ENCODE results near the gene KIAA0930. TPM values are rescaled to one million over a fixed set of nuclear protein-coding genes. Genes with fewer than 3 reads are reported as not detected.
A peak's percentile ranks its signal among the peaks of the same experiment; 100 is the strongest.

KIAA0930 gene
- total and polyA plus RNA-seq, 2 of the 4 experiments (the other 2 are of a cell fraction): 25.3 to 34.1 TPM

DNA sequence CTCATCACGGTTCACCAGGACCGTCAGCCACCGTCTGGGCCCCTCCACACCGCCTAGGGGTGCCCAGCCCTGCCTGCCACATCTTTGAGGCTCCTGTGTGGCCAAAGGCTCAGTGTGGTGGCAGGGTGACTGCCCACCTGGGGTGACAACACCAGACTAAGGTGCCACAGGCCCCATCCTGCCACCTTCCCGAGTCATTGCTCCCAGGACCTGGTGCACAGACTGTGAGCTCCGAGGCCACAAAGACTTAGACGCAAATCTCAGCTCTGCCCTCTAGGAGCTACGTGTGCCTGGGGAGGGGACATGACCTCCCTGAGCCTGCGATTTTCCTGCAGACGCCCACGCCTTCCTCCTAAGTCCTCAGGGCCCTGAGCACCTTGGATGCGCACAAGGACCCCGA is 36.5 kb downstream of the KIAA0930 start:
- no peak overlapping the region for H3K4me2 ChIP-seq (ENCODE audit: low read depth, low read length)
- no peak overlapping the region for H3K56ac ChIP-seq (ENCODE audit: extremely low read depth, insufficient read depth, low read length)
- no peak overlapping the region for H3K14ac ChIP-seq (replicated peaks; ENCODE audit: low read depth, low read length)
- H4K5ac ChIP-seq (ENCODE audit: low read depth, low read length): no peak overlapping the region
- in situ Hi-C loops (cut with MboI; ENCODE audit: low sequenced_read_pairs): no loop called here
- H3K23ac ChIP-seq (ENCODE audit: low read depth, low read length): no peak overlapping the region
- ChIA-PET CTCF (no interaction called here), POLR2A (ENCODE audit: unreplicated experiment) (no interaction called here)
- H2BK20ac ChIP-seq (ENCODE audit: low read depth, low read length): no peak overlapping the region
- H3K4me1 ChIP-seq (ENCODE audit: control insufficient read depth, insufficient read depth, low read length): peaks cover 30% of the 10 kb centered on the region
- H4K91ac ChIP-seq (ENCODE audit: insufficient read depth, low read depth, low read length): no peak overlapping the region; the same call in 1 of the 2 replicates
- no peak overlapping the region; the same call in 1 of the 2 replicates for H3K4ac ChIP-seq (ENCODE audit: low read depth, low read length)
- no peaks in the 10 kb centered on the region for H3K9me3 ChIP-seq (ENCODE audit: control insufficient read depth, insufficient read depth, low read length)
- peaks cover 26% of the 10 kb centered on the region for H3K9me1 ChIP-seq (ENCODE audit: insufficient read depth, low read length)
- no peak overlapping the region for H2AK9ac ChIP-seq (replicated peaks; ENCODE audit: low read depth, low read length, poor library complexity)
- intact Hi-C loops (cut with micrococcal nuclease): loop anchor here (5.0 kb wide), 1 partner anchor 102 kb away; no protein-coding TSS in a partner anchor
- H4K8ac ChIP-seq (ENCODE audit: low read depth in 2 of 2, low read length in 2 of 2): no peak overlapping the region
- 0 out of 2 replicates have a peak overlapping the region, but pooled peaks have one; percentile 21 for H2BK120ac ChIP-seq (ENCODE audit: low read depth, low read length)
- peaks cover 37% of the 10 kb centered on the region for H4K20me1 ChIP-seq (ENCODE audit: insufficient read depth, low read length)
- dilution Hi-C loops (cut with HindIII; ENCODE audit: low sequenced_read_pairs, unreplicated experiment): no loop called here
- peaks cover 39% of the 10 kb centered on the region for H3K36me3 ChIP-seq (ENCODE audit: control insufficient read depth, insufficient read depth, low read length)
- H3K4me3 ChIP-seq (ENCODE audit: insufficient read depth, low read depth, low read length): no peak overlapping the region
- H3K79me1 ChIP-seq (ENCODE audit: low read depth in 1 of 2, low read length in 2 of 2): peaks cover 0 to 38% of the 10 kb centered on the region in 2 experiments; a peak in 3 of 4 replicates
- DNase-seq (no peak), ATAC-seq (ENCODE audit: low read depth) (no peak)
- BruUV-seq (replicated peaks): no TSS peak
- TF ChIP-seq BHLHE40 (IDR thresholded peaks at IDR 0.05; ENCODE audit: low read depth, low read length) (no peak), NFE2L2 (IDR thresholded peaks at IDR 0.05; ENCODE audit: low read depth, low read length) (no peak), CHD1 (IDR thresholded peaks at IDR 0.05; ENCODE audit: low read depth, low read length) (no peak), POLR2A (IDR thresholded peaks at IDR 0.05; ENCODE audit: low read depth, low read length) (no peak), MXI1 (IDR thresholded peaks at IDR 0.05; ENCODE audit: borderline replicate concordance, low read depth, low read length) (no peak), MAZ (IDR thresholded peaks at IDR 0.05; ENCODE audit: borderline replicate concordance, low read depth, low read length) (no peak), RCOR1 (IDR thresholded peaks at IDR 0.05; ENCODE audit: insufficient replicate concordance, low read length) (no peak), SMC3 (IDR thresholded peaks at IDR 0.05; ENCODE audit: low read depth, low read length) (no peak), RFX5 (IDR thresholded peaks at IDR 0.05; ENCODE audit: low read depth, low read length) (no peak), FOS (IDR thresholded peaks at IDR 0.05; ENCODE audit: low read depth, low read length) (no peak), CEBPB (IDR thresholded peaks at IDR 0.05; ENCODE audit: low read depth, low read length) (no peak), MAFK (IDR thresholded peaks at IDR 0.05; ENCODE audit: low read depth, low read length) (no peak)
- TF ChIP-seq, protein P1, sequence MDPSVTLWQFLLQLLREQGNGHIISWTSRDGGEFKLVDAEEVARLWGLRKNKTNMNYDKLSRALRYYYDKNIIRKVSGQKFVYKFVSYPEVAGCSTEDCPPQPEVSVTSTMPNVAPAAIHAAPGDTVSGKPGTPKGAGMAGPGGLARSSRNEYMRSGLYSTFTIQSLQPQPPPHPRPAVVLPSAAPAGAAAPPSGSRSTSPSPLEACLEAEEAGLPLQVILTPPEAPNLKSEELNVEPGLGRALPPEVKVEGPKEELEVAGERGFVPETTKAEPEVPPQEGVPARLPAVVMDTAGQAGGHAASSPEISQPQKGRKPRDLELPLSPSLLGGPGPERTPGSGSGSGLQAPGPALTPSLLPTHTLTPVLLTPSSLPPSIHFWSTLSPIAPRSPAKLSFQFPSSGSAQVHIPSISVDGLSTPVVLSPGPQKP (IDR thresholded peaks at IDR 0.05; ENCODE audit: borderline replicate concordance, low read depth, low read length): no peak
- TF ChIP-seq, protein P2, sequence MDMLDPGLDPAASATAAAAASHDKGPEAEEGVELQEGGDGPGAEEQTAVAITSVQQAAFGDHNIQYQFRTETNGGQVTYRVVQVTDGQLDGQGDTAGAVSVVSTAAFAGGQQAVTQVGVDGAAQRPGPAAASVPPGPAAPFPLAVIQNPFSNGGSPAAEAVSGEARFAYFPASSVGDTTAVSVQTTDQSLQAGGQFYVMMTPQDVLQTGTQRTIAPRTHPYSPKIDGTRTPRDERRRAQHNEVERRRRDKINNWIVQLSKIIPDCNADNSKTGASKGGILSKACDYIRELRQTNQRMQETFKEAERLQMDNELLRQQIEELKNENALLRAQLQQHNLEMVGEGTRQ (IDR thresholded peaks at IDR 0.05; ENCODE audit: low read depth, low read length): no peak
- TF ChIP-seq, protein P3, sequence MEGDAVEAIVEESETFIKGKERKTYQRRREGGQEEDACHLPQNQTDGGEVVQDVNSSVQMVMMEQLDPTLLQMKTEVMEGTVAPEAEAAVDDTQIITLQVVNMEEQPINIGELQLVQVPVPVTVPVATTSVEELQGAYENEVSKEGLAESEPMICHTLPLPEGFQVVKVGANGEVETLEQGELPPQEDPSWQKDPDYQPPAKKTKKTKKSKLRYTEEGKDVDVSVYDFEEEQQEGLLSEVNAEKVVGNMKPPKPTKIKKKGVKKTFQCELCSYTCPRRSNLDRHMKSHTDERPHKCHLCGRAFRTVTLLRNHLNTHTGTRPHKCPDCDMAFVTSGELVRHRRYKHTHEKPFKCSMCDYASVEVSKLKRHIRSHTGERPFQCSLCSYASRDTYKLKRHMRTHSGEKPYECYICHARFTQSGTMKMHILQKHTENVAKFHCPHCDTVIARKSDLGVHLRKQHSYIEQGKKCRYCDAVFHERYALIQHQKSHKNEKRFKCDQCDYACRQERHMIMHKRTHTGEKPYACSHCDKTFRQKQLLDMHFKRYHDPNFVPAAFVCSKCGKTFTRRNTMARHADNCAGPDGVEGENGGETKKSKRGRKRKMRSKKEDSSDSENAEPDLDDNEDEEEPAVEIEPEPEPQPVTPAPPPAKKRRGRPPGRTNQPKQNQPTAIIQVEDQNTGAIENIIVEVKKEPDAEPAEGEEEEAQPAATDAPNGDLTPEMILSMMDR (conservative IDR thresholded peaks at IDR 0.05; ENCODE audit: low read depth, low read length): no peak
- H3K9ac ChIP-seq (ENCODE audit: low read depth, low read length): no peak overlapping the region
- WGBS, 2 experiments (ENCODE audit: extremely low coverage in 2 of 2, insufficient read length in 1 of 2): 97% methylated on average over 6 of the region's 13 CpGs; no CpG with 5 or more reads in 1 of the 2 experiments
- H3K27me3 ChIP-seq (ENCODE audit: control insufficient read depth, insufficient read depth, low read length): no peaks in the 10 kb centered on the region
- no peak overlapping the region for H3K18ac ChIP-seq (ENCODE audit: low read depth, low read length)
- H2AFZ ChIP-seq (replicated peaks; ENCODE audit: low read length, poor library complexity): no peak overlapping the region
- no peak overlapping the region for H3K27ac ChIP-seq (ENCODE audit: insufficient read depth, low read length)
- H2BK5ac ChIP-seq (ENCODE audit: low read depth, low read length, poor library complexity, severe bottlenecking): no peak overlapping the region
- H2AK5ac ChIP-seq (ENCODE audit: low read depth, low read length): peak overlapping the region; percentile 81
- H2BK15ac ChIP-seq (ENCODE audit: low read depth, low read length): no peak overlapping the region
